ENCODE data around the gene EVPL.

DNA sequence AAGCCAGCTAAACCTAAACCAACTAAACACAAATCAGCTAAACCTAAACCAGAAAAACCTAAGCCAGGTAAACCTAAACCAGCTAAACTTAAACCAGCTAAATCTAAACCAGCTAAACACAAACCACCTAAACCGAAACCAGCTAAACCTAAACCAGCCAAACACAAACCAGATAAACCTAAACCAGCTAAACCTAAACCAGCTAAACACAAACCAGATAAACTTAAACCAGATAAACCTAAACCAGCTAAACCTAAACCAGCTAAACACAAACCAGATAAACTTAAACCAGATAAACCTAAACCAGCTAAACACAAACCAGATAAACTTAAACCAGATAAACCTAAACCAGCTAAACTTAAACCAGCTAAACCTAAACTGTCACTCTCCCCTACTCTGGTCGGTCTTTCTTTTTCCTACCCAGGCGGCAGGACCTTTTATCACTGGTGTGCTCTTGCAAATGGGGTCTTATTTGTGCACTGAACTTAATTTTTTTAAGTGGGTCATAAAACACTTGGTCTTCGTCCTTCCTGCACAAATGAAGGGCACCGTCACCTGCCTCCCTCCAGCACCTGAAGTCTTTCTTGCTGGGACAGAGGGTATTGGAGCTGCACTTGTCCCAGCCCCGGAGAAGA, 7.2 kb downstream of the EVPL start:
- TF ChIP-seq POLR2A (IDR thresholded peaks at IDR 0.05), result no peak
- TF ChIP-seq, protein P1, sequence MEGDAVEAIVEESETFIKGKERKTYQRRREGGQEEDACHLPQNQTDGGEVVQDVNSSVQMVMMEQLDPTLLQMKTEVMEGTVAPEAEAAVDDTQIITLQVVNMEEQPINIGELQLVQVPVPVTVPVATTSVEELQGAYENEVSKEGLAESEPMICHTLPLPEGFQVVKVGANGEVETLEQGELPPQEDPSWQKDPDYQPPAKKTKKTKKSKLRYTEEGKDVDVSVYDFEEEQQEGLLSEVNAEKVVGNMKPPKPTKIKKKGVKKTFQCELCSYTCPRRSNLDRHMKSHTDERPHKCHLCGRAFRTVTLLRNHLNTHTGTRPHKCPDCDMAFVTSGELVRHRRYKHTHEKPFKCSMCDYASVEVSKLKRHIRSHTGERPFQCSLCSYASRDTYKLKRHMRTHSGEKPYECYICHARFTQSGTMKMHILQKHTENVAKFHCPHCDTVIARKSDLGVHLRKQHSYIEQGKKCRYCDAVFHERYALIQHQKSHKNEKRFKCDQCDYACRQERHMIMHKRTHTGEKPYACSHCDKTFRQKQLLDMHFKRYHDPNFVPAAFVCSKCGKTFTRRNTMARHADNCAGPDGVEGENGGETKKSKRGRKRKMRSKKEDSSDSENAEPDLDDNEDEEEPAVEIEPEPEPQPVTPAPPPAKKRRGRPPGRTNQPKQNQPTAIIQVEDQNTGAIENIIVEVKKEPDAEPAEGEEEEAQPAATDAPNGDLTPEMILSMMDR (IDR thresholded peaks at IDR 0.05), result no peak

Measured in thyroid gland (tissue), 4 donors.